ENCODE measurements around the gene CACNA1D.

The CACNA1D gene

GRCh38 chr3:53845881-53846133 is 351.4 kb downstream of the CACNA1D start:
- H3K27me3 ChIP-seq (ENCODE audit: control insufficient read depth, insufficient read depth, low read length): peaks cover 6% of the 10 kb centered on the region
- H3K9ac ChIP-seq (ENCODE audit: low read length): peak overlapping the region; percentile 91
- H3K4me3 ChIP-seq (ENCODE audit: low read length): peak overlapping the region; percentile 61
- no peaks in the 10 kb centered on the region for H3K36me3 ChIP-seq (ENCODE audit: control insufficient read depth, insufficient read depth, low read length)
- peaks cover 52% of the 10 kb centered on the region for H3K4me1 ChIP-seq (ENCODE audit: control insufficient read depth, insufficient read depth, low read length)
- no peaks in the 10 kb centered on the region for H3K9me3 ChIP-seq (ENCODE audit: control insufficient read depth, low read length)

DNA sequence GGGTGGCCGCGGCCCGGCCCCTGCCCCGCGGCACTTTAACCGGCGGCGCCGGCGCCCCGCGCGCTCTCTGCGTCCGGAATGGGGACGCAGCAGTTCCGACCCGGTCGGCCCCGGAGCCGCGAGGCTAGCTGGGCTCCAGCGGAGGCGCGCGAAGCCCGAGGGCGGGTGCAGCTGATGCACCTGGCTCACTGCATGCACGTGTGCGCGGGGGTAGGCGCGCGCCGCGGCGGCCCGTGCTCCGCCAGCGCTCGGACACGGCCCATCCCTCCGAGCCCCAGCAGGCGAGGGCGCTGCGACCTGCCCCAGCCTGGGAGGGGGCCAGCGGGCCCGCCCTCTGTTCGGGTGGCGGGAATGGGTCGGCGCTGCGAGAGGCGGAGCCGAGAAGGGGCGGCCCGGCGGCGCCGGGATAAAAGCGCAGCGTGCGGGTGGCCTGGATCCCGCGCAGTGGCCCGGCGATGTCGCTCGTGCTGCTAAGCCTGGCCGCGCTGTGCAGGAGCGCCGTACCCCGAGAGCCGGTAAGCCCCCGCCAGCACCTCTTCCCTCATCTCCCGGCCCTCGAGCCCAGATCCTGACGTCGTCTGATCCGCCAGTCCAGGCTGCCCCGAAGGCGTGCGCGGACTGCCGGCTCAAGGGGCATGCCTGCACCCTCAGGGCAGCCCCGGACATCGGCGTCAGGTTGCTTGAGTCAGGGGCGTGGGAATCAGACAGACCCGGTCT is 351.9 kb downstream of the CACNA1D start, which contains the start of the genes CHDH and IL17RB:
Gene CHDH, minus strand, starts transcription at position 286 of the 717 bp plus-strand sequence. CDS start 22,411 bp downstream, outside the sequence.
Gene IL17RB, plus strand, starts transcription at position 435 of the 717 bp plus-strand sequence. Its CDS starts 21 bp downstream, at position 456.
- no peaks in the 10 kb centered on the region for H3K36me3 ChIP-seq (ENCODE audit: control insufficient read depth, insufficient read depth, low read length)
- H3K4me3 ChIP-seq (ENCODE audit: low read length): peak within 1 kb of the TSS; percentile 61
- H3K27me3 ChIP-seq (ENCODE audit: control insufficient read depth, insufficient read depth, low read length): peaks cover 6% of the 10 kb centered on the region

DNA sequence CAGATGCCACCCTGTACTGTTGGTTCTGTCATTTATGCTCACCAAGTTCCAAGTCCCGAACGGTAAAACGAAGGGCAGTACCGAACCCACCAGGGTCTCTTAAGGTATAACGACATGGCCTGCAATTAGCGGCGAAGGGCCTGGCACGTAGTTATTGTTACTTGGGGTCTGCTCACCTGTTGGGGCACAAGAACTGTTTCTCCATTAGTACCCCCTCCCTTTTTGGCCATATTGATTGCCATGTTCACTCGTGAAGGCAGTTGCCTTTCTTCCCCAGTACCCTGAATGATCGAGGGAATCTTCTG is 352.4 kb downstream of the CACNA1D start:
- Histone ChIP-seq H3K9ac (ENCODE audit: low read length) (no peak overlapping the region), H3K4me3 (ENCODE audit: low read length) (peak overlapping the region; percentile 61), H3K27me3 (ENCODE audit: control insufficient read depth, insufficient read depth, low read length) (peaks cover 6% of the 10 kb centered on the region), H3K9me3 (ENCODE audit: control insufficient read depth, low read length) (no peaks in the 10 kb centered on the region), H3K36me3 (ENCODE audit: control insufficient read depth, insufficient read depth, low read length) (no peaks in the 10 kb centered on the region), H3K4me1 (ENCODE audit: control insufficient read depth, insufficient read depth, low read length) (peaks cover 42% of the 10 kb centered on the region)

More for the DNA sequence above, 351.9 kb downstream of the CACNA1D start, which contains the start of the genes CHDH and IL17RB:
- peaks cover 47% of the 10 kb centered on the region for H3K4me1 ChIP-seq (ENCODE audit: control insufficient read depth, insufficient read depth, low read length)
- no peaks in the 10 kb centered on the region for H3K9me3 ChIP-seq (ENCODE audit: control insufficient read depth, low read length)
- peak within 1 kb of the TSS; percentile 91 for H3K9ac ChIP-seq (ENCODE audit: low read length)

DNA sequence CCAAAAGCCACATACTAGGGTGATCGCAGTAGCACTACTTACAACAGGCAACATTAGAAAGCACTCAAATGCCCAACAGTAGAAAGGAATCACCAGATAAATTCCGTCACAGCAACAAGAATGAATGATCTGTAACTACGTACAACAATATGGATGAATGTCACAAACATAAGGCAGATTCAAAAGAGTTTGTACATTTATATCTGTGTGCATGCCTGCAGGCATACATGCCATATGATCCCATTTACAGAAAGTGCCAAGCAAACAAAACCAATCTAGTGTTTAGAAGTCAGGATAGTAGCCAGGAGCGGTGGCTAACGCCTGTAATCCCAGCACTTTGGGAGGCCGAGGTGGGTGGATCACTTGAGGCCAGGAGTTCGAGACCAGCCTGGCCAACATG is 355.5 kb downstream of the CACNA1D start:
- Histone ChIP-seq H3K9me3 (ENCODE audit: control insufficient read depth, low read length) (no peaks in the 10 kb centered on the region), H3K4me1 (ENCODE audit: control insufficient read depth, insufficient read depth, low read length) (peaks cover 15% of the 10 kb centered on the region), H3K36me3 (ENCODE audit: control insufficient read depth, insufficient read depth, low read length) (no peaks in the 10 kb centered on the region), H3K9ac (ENCODE audit: low read length) (no peak overlapping the region), H3K27me3 (ENCODE audit: control insufficient read depth, insufficient read depth, low read length) (peaks cover 6% of the 10 kb centered on the region), H3K4me3 (ENCODE audit: low read length) (no peak overlapping the region)

- Histone ChIP-seq H3K4me3 (ENCODE audit: low read length) (no peak overlapping the region), H3K36me3 (ENCODE audit: control insufficient read depth, insufficient read depth, low read length) (no peaks in the 10 kb centered on the region), H3K4me1 (ENCODE audit: control insufficient read depth, insufficient read depth, low read length) (peaks cover 8% of the 10 kb centered on the region), H3K9me3 (ENCODE audit: control insufficient read depth, low read length) (no peaks in the 10 kb centered on the region), H3K27me3 (ENCODE audit: control insufficient read depth, insufficient read depth, low read length) (peaks cover 6% of the 10 kb centered on the region), H3K9ac (ENCODE audit: low read length) (no peak overlapping the region)
Measured at GRCh38 chr3:53850895-53851294, 356.5 kb downstream of the CACNA1D start.

DNA sequence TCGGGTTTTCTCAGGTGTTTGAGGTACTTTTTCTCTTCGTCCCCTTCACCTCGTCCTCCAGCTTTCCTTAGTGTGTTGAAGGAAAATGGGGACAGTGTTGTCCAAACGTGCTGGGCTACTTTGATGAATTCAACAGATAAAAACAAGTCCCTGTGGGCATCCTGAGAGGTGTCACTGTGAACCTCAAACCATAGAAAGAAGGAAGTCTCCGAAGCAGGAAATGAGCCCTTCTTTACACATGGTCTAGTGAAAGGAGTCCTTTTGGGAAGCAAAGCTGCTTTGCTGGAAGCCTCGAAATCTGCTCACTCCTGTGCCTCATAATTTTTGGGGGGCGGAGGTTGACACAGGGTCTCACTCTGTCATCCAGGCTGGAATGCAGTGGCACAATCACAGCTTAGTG is 362.6 kb downstream of the CACNA1D start:
- Histone ChIP-seq H3K9me3 (ENCODE audit: control insufficient read depth, low read length) (no peaks in the 10 kb centered on the region), H3K27me3 (ENCODE audit: control insufficient read depth, insufficient read depth, low read length) (no peaks in the 10 kb centered on the region), H3K36me3 (ENCODE audit: control insufficient read depth, insufficient read depth, low read length) (peaks cover 5% of the 10 kb centered on the region), H3K4me3 (ENCODE audit: low read length) (no peak overlapping the region), H3K4me1 (ENCODE audit: control insufficient read depth, insufficient read depth, low read length) (no peaks in the 10 kb centered on the region), H3K9ac (ENCODE audit: low read length) (no peak overlapping the region)

GRCh38 chr3:53858096-53858741 is 363.8 kb downstream of the CACNA1D start:
- Histone ChIP-seq H3K27me3 (ENCODE audit: control insufficient read depth, insufficient read depth, low read length) (no peaks in the 10 kb centered on the region), H3K36me3 (ENCODE audit: control insufficient read depth, insufficient read depth, low read length) (peaks cover 5% of the 10 kb centered on the region), H3K4me3 (ENCODE audit: low read length) (no peak overlapping the region), H3K9ac (ENCODE audit: low read length) (no peak overlapping the region), H3K4me1 (ENCODE audit: control insufficient read depth, insufficient read depth, low read length) (no peaks in the 10 kb centered on the region), H3K9me3 (ENCODE audit: control insufficient read depth, low read length) (no peaks in the 10 kb centered on the region)

DNA sequence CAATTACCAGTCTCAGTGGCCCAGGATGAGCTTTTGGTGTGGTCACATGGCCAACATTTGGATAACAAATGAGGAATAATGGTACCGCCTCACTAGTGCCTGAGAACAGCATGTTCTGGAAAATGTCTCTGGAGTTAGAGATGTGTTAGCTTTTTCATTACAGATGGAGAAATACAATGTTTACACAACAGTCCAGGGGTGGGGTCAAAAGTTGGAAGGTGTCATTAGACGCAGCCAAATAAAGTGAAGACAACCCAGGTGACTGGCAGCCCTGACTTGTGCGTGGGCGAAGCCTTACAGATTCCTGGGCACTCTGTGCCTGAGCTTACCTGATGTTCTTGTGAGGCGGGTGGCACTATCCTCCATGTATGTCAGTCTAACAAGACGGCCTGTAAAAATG is 364.8 kb downstream of the CACNA1D start:
- H3K4me1 ChIP-seq (ENCODE audit: control insufficient read depth, insufficient read depth, low read length): no peaks in the 10 kb centered on the region
- no peaks in the 10 kb centered on the region for H3K9me3 ChIP-seq (ENCODE audit: control insufficient read depth, low read length)
- peaks cover 5% of the 10 kb centered on the region for H3K36me3 ChIP-seq (ENCODE audit: control insufficient read depth, insufficient read depth, low read length)
- H3K4me3 ChIP-seq (ENCODE audit: low read length): no peak overlapping the region
- H3K27me3 ChIP-seq (ENCODE audit: control insufficient read depth, insufficient read depth, low read length): no peaks in the 10 kb centered on the region
- no peak overlapping the region for H3K9ac ChIP-seq (ENCODE audit: low read length)

DNA sequence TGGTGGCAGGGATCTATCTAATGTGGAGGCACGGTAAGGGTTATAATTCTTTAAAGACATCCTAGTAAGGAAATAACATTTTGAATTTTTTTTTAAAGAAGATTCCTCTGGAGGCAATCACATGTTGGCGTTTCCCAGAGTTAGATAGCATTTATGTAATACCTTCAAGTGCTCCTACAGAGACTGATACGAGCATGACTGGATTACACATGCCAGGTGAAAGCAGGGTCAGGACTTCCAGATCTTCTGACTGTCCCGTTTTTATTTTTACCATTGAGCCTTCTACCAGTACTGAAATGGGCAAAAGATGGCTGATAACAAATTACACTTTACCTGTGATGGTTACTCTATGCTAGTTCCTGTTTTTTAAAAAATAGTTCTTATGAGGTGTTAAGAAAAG is 365.8 kb downstream of the CACNA1D start:
- Histone ChIP-seq H3K36me3 (ENCODE audit: control insufficient read depth, insufficient read depth, low read length) (peaks cover 5% of the 10 kb centered on the region), H3K4me3 (ENCODE audit: low read length) (no peak overlapping the region), H3K27me3 (ENCODE audit: control insufficient read depth, insufficient read depth, low read length) (no peaks in the 10 kb centered on the region)

GRCh38 chr3:53862241-53862640 is 367.8 kb downstream of the CACNA1D start:
- H3K4me1 ChIP-seq (ENCODE audit: control insufficient read depth, insufficient read depth, low read length): no peaks in the 10 kb centered on the region
- H3K9me3 ChIP-seq (ENCODE audit: control insufficient read depth, low read length): no peaks in the 10 kb centered on the region
- peaks cover 5% of the 10 kb centered on the region for H3K36me3 ChIP-seq (ENCODE audit: control insufficient read depth, insufficient read depth, low read length)
- H3K4me3 ChIP-seq (ENCODE audit: low read length): no peak overlapping the region
- no peaks in the 10 kb centered on the region for H3K27me3 ChIP-seq (ENCODE audit: control insufficient read depth, insufficient read depth, low read length)
- no peak overlapping the region for H3K9ac ChIP-seq (ENCODE audit: low read length)

More for the DNA sequence above, 365.8 kb downstream of the CACNA1D start:
- H3K9ac ChIP-seq (ENCODE audit: low read length): no peak overlapping the region
- H3K9me3 ChIP-seq (ENCODE audit: control insufficient read depth, low read length): no peaks in the 10 kb centered on the region
- H3K4me1 ChIP-seq (ENCODE audit: control insufficient read depth, insufficient read depth, low read length): no peaks in the 10 kb centered on the region

DNA sequence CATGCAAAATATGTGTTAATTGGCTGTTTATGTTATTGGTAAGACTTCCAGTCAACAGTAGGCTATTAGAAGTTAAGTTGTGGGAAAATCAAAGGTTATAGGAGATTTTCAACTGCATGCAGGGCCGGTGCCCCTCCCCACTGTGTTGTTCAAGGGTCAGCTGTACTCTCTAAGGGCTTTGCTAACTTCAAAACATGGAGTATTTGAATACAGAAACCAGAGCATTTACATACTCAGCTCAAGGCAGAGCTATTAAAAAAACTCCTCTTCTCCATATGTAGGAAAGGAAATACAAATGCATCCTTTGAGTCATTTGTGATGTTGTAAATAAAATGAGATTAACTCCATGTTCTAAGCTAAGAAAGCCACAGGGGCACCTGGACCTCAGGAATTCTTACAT is 368.7 kb downstream of the CACNA1D start:
- H3K36me3 ChIP-seq (ENCODE audit: control insufficient read depth, insufficient read depth, low read length): peaks cover 5% of the 10 kb centered on the region
- no peaks in the 10 kb centered on the region for H3K9me3 ChIP-seq (ENCODE audit: control insufficient read depth, low read length)
- H3K4me3 ChIP-seq (ENCODE audit: low read length): no peak overlapping the region
- H3K9ac ChIP-seq (ENCODE audit: low read length): no peak overlapping the region
- no peaks in the 10 kb centered on the region for H3K4me1 ChIP-seq (ENCODE audit: control insufficient read depth, insufficient read depth, low read length)
- no peaks in the 10 kb centered on the region for H3K27me3 ChIP-seq (ENCODE audit: control insufficient read depth, insufficient read depth, low read length)
